GM12801 (cell line): ENCODE results near the gene TRAPPC1.

Experiments used
- CTCF ChIP-seq: IDR thresholded peaks from one replicate; pipeline ENCODE4 v1.5.1; 2011; ENCODE audit warnings: control low read depth; ENCODE audit not compliant: insufficient read length; ENCODE audit errors: extremely low read depth

The TRAPPC1 gene

DNA sequence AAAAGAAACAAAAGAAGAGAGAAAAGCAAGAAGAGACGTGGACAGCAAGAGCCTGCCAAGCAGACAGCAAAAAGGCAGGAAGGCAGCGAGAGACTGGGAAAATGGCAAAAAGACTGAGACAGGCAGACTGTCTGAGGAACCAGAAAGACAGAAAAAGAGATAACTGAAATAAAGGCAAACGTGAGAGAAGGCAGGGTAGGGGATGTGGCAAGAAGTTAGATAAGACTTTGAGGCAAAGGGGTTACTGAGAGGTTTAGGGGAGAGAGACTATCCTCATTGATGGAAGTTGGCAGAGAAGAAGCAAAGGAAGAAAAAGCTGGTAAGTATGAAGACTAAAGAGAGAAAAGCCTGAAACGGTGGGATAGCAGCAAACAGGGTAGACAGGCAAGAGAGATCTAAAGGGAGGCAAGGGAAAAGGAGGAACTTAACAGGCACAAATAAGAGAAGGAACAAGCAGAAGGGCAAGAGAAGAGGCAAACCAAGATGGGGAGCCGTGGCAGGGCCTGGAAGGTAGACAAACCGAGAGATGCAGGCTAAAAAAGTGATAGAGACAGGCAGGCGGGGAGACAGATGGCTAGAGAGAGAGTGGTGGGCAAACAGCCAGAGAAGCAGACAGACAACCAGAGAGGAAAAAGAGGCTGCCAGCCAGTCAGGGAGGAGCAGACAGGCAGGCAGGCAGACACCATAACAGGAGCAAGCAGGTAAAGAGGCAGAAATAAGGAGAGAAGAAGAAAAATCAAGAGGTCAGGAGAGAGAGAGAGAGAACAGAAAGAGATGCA, 50.3 kb downstream of the TRAPPC1 start:
- TF ChIP-seq CTCF = no peak
